Measurements from ENCODE around the gene PRKAA2.

The PRKAA2 gene

GRCh38 chr1:56713112-56713511 lies 68.0 kb downstream of the PRKAA2 start:
- no peak for DNase-seq (ENCODE audit: low read depth)

DNA sequence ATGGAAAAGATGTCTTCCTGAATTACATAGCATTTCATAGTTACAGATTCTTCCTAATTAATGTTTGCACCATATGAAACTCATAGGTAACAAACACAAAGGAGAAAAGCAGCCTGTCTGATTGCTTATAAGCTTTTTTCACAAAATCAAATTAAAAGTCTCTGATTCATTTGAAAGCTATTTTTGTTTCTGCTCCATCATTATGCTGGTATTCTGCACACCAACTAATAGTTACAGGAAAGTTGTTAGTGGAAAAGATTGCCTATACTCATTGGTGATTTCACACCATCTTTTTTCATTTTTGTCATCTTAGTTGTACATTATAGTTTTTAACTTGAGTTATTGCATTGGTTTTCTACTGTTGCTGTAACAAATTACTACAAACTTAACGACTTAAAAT lies 70.0 kb downstream of the PRKAA2 start:
- DNase-seq (ENCODE audit: low read depth), result no peak

DNA sequence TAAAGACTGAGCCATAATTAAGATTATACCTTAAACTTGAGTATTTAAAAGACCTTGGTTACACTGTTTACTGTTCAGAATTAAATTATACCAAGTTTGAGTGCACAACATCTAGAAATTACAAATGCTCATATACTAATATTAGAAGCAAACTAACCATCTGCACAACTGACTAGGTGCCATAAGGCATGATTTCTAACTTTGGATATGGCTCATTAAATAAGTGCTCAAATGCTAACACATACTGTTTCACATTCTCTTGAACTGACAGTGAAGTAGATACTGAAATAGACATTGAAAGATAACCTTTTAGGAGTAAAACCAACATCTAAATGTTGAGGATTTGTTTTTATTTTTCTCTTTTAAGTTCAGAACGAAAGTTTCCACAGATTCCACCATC lies 74.1 kb downstream of the PRKAA2 start:
- DNase-seq (ENCODE audit: low read depth), result no peak

- no peak for DNase-seq (ENCODE audit: low read depth)
These were observed 81.6 kb downstream of the PRKAA2 start for GRCh38 chr1:56726706-56727105.

- DNase-seq (ENCODE audit: low read depth), result no peak
These were observed 83.8 kb downstream of the PRKAA2 start for GRCh38 chr1:56728964-56729363.

- no peak for DNase-seq (ENCODE audit: low read depth)
These were observed 100.1 kb downstream of the PRKAA2 start for GRCh38 chr1:56745231-56745630.

GRCh38 chr1:56754708-56755479 lies 109.8 kb downstream of the PRKAA2 start:
- DNase-seq (ENCODE audit: low read depth), result no peak

DNA sequence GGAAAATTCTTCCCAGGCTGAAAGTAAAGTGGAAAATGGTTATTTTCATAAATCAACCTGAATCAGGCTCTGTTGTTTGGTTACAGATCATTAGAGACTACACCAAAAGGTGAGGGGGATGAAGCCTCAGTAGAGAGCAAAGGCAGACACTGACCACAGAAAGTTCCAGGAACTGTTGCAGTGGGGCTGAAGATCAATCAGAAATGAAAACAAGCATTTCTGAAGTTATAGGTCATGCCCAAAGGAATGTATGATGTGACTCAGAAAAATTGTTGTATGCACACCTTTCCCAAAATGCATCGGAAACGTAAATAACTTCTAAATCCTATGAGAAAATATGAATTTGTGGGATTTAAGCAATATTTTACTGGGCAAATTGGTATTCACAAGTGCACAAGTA lies 110.8 kb downstream of the PRKAA2 start:
- DNase-seq (ENCODE audit: low read depth), result no peak

- DNase-seq (ENCODE audit: low read depth), result no peak
These were observed 113.0 kb downstream of the PRKAA2 start for GRCh38 chr1:56758135-56758534.

GRCh38 chr1:56758794-56759193 lies 113.7 kb downstream of the PRKAA2 start:
- DNase-seq (ENCODE audit: low read depth), result no peak

Data from amniotic epithelial cell (primary cell).